Prostate gland (tissue), 2 donors: ENCODE data around the gene DDX3X. TPM values are rescaled to one million over a fixed set of nuclear protein-coding genes. Genes with fewer than 3 reads are reported as not detected.

Experiments
- DNase-seq: peaks from one replicate; pipeline ENCODE4 v3.0.0-alpha.2; 2019; ENCODE audit warnings: low spot score
- H3K27ac ChIP-seq, 2 donors: fragments of 200-600 bp; sonication (generic); 2 replicates each; pipeline ENCODE4 v1.5.1; 2017 to 2019
- H3K27me3 ChIP-seq: fragments of 200-600 bp; sonication (generic); replicated peaks from 2 replicates; pipeline ENCODE4 v1.5.1; 2019; ENCODE audit not compliant: insufficient read depth
- H3K36me3 ChIP-seq, 2 donors: fragments of 200-600 bp; sonication (generic); 1 replicate in 1 of 2; 2 replicates in 1 of 2; pipeline versions ENCODE4 v1.5.1 to v1.8.1; 2017 to 2019
- H3K4me1 ChIP-seq: fragments of 200-600 bp; sonication (generic); replicated peaks from 2 replicates; pipeline ENCODE4 v1.5.1; 2019
- H3K4me3 ChIP-seq, 2 donors: fragments of 200-600 bp; sonication (generic); 2 replicates each; pipeline ENCODE4 v1.5.1; 2017 to 2019
- H3K9me3 ChIP-seq: fragments of 200-600 bp; sonication (generic); 2 replicates; pipeline ENCODE4 v1.5.1; 2017
- CTCF ChIP-seq, 4 experiments: fragments of 200-600 bp in 2 of 4; fragments of 450-650 bp in 2 of 4; sonication (generic) in 2 of 4; IDR thresholded peaks; 1 replicate in 3 of 4; 2 replicates in 1 of 4; pipeline ENCODE4 v1.5.1; 2016 to 2019; ENCODE audit warnings: antibody characterized with exemption in 4 of 4, mild to moderate bottlenecking in 2 of 4, moderate library complexity in 2 of 4
- POLR2A ChIP-seq: fragments of 450-650 bp; IDR thresholded peaks from one replicate; pipeline ENCODE4 v1.6.1; 2016; ENCODE audit warnings: antibody characterized with exemption, mild to moderate bottlenecking
- POLR2AphosphoS5 ChIP-seq: sonication (generic); formaldehyde crosslinking; IDR thresholded peaks from one replicate; pipeline ENCODE4 v1.6.1; 2017; ENCODE audit warnings: antibody characterized with exemption
- WGBS: methylation state at CpG from one replicate; pipeline ENCODE4 v1.1.5; 2018; 5-methylcytosine and 5-hydroxymethylcytosine counted together
- intact Hi-C: fragments of 100-400 bp; cut with DNase I; formaldehyde crosslinking; loops from one replicate; pipeline ENCODE4 v1.14.2; 2022
- total RNA-seq, 2 donors: library from RNA; depleted of rRNA; stranded (reverse); fragments of >200 nt; gene quantifications; one replicate each; pipeline ENCODE4 v1.1.0, GENCODE V29; 2016

DDX3X gene
- total RNA-seq, 2 donors from 2014 or later, result 107 to 115 TPM

GRCh38 chrX:41327341-41327740 lies 6.6 kb upstream of the DDX3X start:
- 90% methylated on average over 3 of the region's 3 CpGs for WGBS
- intact Hi-C loops, result no loop called here
- H3K27ac ChIP-seq, result no peak overlapping the region
- H3K27me3 ChIP-seq, result no peaks in the 10 kb centered on the region
- DNase-seq, result no peak
- H3K4me1 ChIP-seq, result no peaks in the 10 kb centered on the region
- TF ChIP-seq CTCF (IDR thresholded peaks at IDR 0.05) (no peak), POLR2A (no peak)
- no peaks in the 10 kb centered on the region for H3K36me3 ChIP-seq
- H3K9me3 ChIP-seq, result no peaks in the 10 kb centered on the region
- H3K4me3 ChIP-seq, result no peak overlapping the region

GRCh38 chrX:41329101-41329500 lies 4.9 kb upstream of the DDX3X start:
- intact Hi-C loops, result no loop called here
- Histone ChIP-seq H3K36me3 (no peaks in the 10 kb centered on the region), H3K27me3 (no peaks in the 10 kb centered on the region), H3K27ac (no peak overlapping the region), H3K4me3 (no peak overlapping the region), H3K9me3 (no peaks in the 10 kb centered on the region), H3K4me1 (no peaks in the 10 kb centered on the region)
- 100% methylated on average over 3 of the region's 3 CpGs for whole genome bisulfite sequencing
- no peak for TF ChIP-seq POLR2A
- TF ChIP-seq CTCF (IDR thresholded peaks at IDR 0.05), result no peak
- TF ChIP-seq POLR2AphosphoS5, result no peak
- no peak for DNase-seq

DNA sequence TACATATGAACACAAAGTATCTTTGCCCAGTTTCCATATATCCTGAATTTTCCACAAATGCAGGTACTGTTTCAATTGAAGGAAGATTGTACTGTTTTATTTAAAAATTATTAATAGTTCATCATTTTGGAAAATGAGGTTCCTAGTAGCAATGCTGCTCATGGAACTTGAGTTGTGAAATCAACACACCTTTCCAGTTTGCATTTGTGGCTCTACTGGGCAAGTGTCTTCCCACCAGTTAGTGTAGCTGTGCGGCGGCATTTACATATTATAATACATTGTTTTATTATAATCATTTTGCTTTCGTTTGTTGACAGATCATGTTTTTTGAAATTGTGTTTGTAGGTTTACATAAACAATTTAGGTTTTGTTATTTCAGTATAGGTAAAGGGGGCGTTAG lies 2.0 kb upstream of the DDX3X start:
- TF ChIP-seq POLR2AphosphoS5, result no peak
- TF ChIP-seq POLR2A, result no peak
- no peak for TF ChIP-seq CTCF (IDR thresholded peaks at IDR 0.05)
- no peaks in the 10 kb centered on the region for H3K27me3 ChIP-seq
- WGBS, result 54% methylated on average over 4 of the region's 4 CpGs
- DNase-seq, result no peak
- no peaks in the 10 kb centered on the region for H3K9me3 ChIP-seq
- no peaks in the 10 kb centered on the region for H3K4me1 ChIP-seq
- peak overlapping the region in 1 of 2 donors; percentile 14 for H3K4me3 ChIP-seq
- no peaks in the 10 kb centered on the region for H3K36me3 ChIP-seq
- H3K27ac ChIP-seq, result peak overlapping the region; percentile 98 to 99
- intact Hi-C loops, result loop anchor here (5.0 to 10.0 kb wide), 2 partner anchors 110 to 247 kb away; partner anchors contain the start of gene USP9X

DNA sequence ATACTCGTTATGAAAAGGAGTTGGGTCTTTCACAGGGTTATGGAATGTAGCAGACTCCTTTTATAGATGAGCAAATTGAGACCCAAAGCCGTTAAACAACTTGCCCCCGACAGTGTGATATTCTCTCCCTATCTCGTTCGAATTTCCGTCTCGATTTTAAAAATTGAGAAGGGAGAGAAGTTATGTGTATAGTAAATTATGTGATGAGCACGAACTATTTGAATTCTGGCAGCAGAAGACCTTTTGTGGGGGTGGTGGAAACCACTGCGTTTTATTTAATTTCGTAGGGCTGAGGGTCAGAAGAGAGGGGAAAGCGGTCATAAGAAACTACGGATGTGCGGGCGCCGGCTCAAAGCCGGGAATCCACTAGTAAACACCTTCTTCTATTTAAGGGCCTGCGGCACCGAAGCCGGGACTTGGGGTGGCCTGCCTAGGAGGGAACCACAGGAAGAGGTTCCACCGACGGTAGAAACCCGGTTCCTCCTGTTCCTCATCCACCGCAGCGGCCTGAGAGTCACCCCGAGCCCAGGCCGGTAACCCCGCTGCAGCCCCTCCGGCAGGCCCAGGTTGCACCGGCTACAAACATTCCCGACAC lies 1.5 kb upstream of the DDX3X start:
- Histone ChIP-seq H3K27me3 (no peaks in the 10 kb centered on the region), H3K9me3 (no peaks in the 10 kb centered on the region), H3K36me3 (no peaks in the 10 kb centered on the region), H3K27ac (peak overlapping the region; percentile 98 to 99), H3K4me1 (no peaks in the 10 kb centered on the region), H3K4me3 (peak overlapping the region; percentile 73 to 78)
- intact Hi-C loops, result loop anchor here (5.0 to 10.0 kb wide), 2 partner anchors 110 to 248 kb away; partner anchors contain the start of gene USP9X
- WGBS, result 8% methylated on average over 16 of the region's 30 CpGs
- DNase-seq, result peak; percentile 7
- no peak for TF ChIP-seq CTCF (IDR thresholded peaks at IDR 0.05)

GRCh38 chrX:41333003-41333743 lies 789 bp upstream of the DDX3X start:
- H3K27me3 ChIP-seq, result no peaks in the 10 kb centered on the region
- no peaks in the 10 kb centered on the region for H3K4me1 ChIP-seq
- H3K4me3 ChIP-seq, result peak overlapping the region; percentile 73 to 78
- WGBS, result 1% methylated on average over 31 of the region's 64 CpGs
- no peaks in the 10 kb centered on the region for H3K9me3 ChIP-seq
- intact Hi-C loops, result loop anchor here (5.0 to 10.0 kb wide), 2 partner anchors 109 to 248 kb away; partner anchors contain the start of gene USP9X
- peak; percentile 73 for DNase-seq
- H3K36me3 ChIP-seq, result no peaks in the 10 kb centered on the region
- peak overlapping the region; percentile 98 to 99 for H3K27ac ChIP-seq
- peak; percentile 1 for TF ChIP-seq POLR2AphosphoS5
- TF ChIP-seq POLR2A, result peak; percentile 59
- TF ChIP-seq CTCF (IDR thresholded peaks at IDR 0.05), result no peak
